Liver (tissue), 9 donors: ENCODE results near the gene MED26. TPM values are rescaled to one million over a fixed set of nuclear protein-coding genes. Genes with fewer than 3 reads are reported as not detected.

ENCODE experiments used
- DNase-seq: peaks from one replicate; pipeline ENCODE4 v3.0.0-alpha.2; 2017; ENCODE audit warnings: low spot score
- H3K27ac ChIP-seq, 2 donors: one replicate each; pipeline ENCODE4 v1.7.0; 2013; ENCODE audit warnings: inconsistent platforms in 2 of 2, low read length in 2 of 2, control low read depth in 1 of 2, low read depth in 1 of 2, mild to moderate bottlenecking in 1 of 2
- H3K27me3 ChIP-seq, 4 donors: one replicate each; pipeline versions ENCODE4 v1.6.1 to v1.7.0; 2013; ENCODE audit warnings: low read length in 3 of 4, inconsistent platforms in 1 of 4, mild to moderate bottlenecking in 1 of 4, moderate library complexity in 1 of 4; ENCODE audit not compliant: control insufficient read depth in 4 of 4, insufficient read depth in 4 of 4
- H3K36me3 ChIP-seq, 4 donors: one replicate each; pipeline versions ENCODE4 v1.6.1 to v1.7.0; 2013; ENCODE audit warnings: low read length in 3 of 4, mild to moderate bottlenecking in 3 of 4, low read depth in 1 of 4, moderate library complexity in 1 of 4; ENCODE audit not compliant: control insufficient read depth in 4 of 4, insufficient read depth in 3 of 4
- H3K4me1 ChIP-seq, 4 donors: one replicate each; pipeline versions ENCODE4 v1.6.1 to v1.7.0; 2013; ENCODE audit warnings: low read length in 3 of 4, mild to moderate bottlenecking in 3 of 4, moderate library complexity in 1 of 4; ENCODE audit not compliant: control insufficient read depth in 4 of 4, insufficient read depth in 4 of 4
- H3K4me3 ChIP-seq, 3 donors: one replicate each; pipeline versions ENCODE4 v1.6.1 to v1.7.0; 2013; ENCODE audit warnings: low read length in 3 of 3, control low read depth in 1 of 3, low read depth in 1 of 3, mild to moderate bottlenecking in 1 of 3
- H3K9ac ChIP-seq, 2 donors: one replicate each; pipeline ENCODE4 v1.7.0; 2013; ENCODE audit warnings: low read length in 2 of 2, mild to moderate bottlenecking in 2 of 2, moderate library complexity in 2 of 2, control low read depth in 1 of 2, low read depth in 1 of 2
- H3K9me3 ChIP-seq, 4 donors: one replicate each; pipeline versions ENCODE4 v1.6.1 to v1.7.0; 2013; ENCODE audit warnings: low read length in 3 of 4; ENCODE audit not compliant: control insufficient read depth in 4 of 4
- ATF3 ChIP-seq: IDR thresholded peaks from 2 replicates; pipeline ENCODE4 v1.6.1; 2016; ENCODE audit warnings: antibody characterized with exemption
- EGR1 ChIP-seq, 2 donors: IDR thresholded peaks; 2 replicates each; pipeline ENCODE4 v1.6.1; 2016 to 2018; ENCODE audit warnings: antibody characterized with exemption in 2 of 2, low read depth in 2 of 2
- FOXA1 ChIP-seq: IDR thresholded peaks from 2 replicates; pipeline ENCODE4 v1.6.1; 2016; ENCODE audit warnings: antibody characterized with exemption
- FOXA2 ChIP-seq: IDR thresholded peaks from 2 replicates; pipeline ENCODE4 v1.6.1; 2016; ENCODE audit warnings: antibody characterized with exemption
- GABPA ChIP-seq, 2 donors: IDR thresholded peaks in 1 of 2; conservative IDR thresholded peaks in 1 of 2; 2 replicates each; pipeline ENCODE4 v1.6.1; 2016; ENCODE audit warnings: antibody characterized with exemption in 2 of 2, mild to moderate bottlenecking in 1 of 2, moderate library complexity in 1 of 2
- HNF4A ChIP-seq, 2 donors: conservative IDR thresholded peaks; 2 replicates each; pipeline ENCODE4 v1.6.1; 2016; ENCODE audit warnings: antibody characterized with exemption in 2 of 2, mild to moderate bottlenecking in 2 of 2
- HNF4G ChIP-seq: IDR thresholded peaks from 2 replicates; pipeline ENCODE4 v1.6.1; 2016; ENCODE audit warnings: antibody characterized with exemption
- JUND ChIP-seq, 2 donors: IDR thresholded peaks; 2 replicates each; pipeline ENCODE4 v1.6.1; 2016; ENCODE audit warnings: antibody characterized with exemption in 2 of 2
- MAX ChIP-seq: IDR thresholded peaks from 2 replicates; pipeline ENCODE4 v1.6.1; 2016; ENCODE audit warnings: antibody characterized with exemption
- NR2F2 ChIP-seq: IDR thresholded peaks from 2 replicates; pipeline ENCODE4 v1.6.1; 2016; ENCODE audit warnings: antibody characterized with exemption
- RAD21 ChIP-seq, 2 donors: IDR thresholded peaks; 2 replicates each; pipeline ENCODE4 v1.6.1; 2016; ENCODE audit warnings: antibody characterized with exemption in 2 of 2, mild to moderate bottlenecking in 2 of 2
- RXRA ChIP-seq, 2 donors: IDR thresholded peaks; 2 replicates each; pipeline ENCODE4 v1.6.1; 2017 to 2018; ENCODE audit warnings: antibody characterized with exemption in 2 of 2, mild to moderate bottlenecking in 1 of 2
- SP1 ChIP-seq: IDR thresholded peaks from 2 replicates; pipeline ENCODE4 v1.6.1; 2018; ENCODE audit warnings: antibody characterized with exemption, mild to moderate bottlenecking
- TAF1 ChIP-seq: conservative IDR thresholded peaks from 2 replicates; pipeline ENCODE4 v1.6.1; 2016; ENCODE audit warnings: antibody characterized with exemption, mild to moderate bottlenecking
- YY1 ChIP-seq: IDR thresholded peaks from 2 replicates; pipeline ENCODE4 v1.6.1; 2016; ENCODE audit warnings: antibody characterized with exemption, mild to moderate bottlenecking
- WGBS: extraction: QIAGEN DNeasy Blood & Tissue Kit; methylation state at CpG from one replicate; pipeline ENCODE4 v1.1.7; 2013; 5-methylcytosine and 5-hydroxymethylcytosine counted together
- polyA plus RNA-seq, 2 donors: library from polyadenylated mRNA; stranded (reverse) in 1 of 2; unstranded in 1 of 2; fragments of 200-250 nt in 1 of 2; fragments of >200 nt in 1 of 2; fragmentation: Nextera tagmentation in 1 of 2; extraction: Ambion mirVana in 1 of 2; gene quantifications; one replicate each; pipeline versions ENCODE4 v1.2.1 to v1.2.3, GENCODE V29; 2013 to 2015
- total RNA-seq, 2 donors: library from RNA; depleted of rRNA; stranded (reverse); fragments of >200 nt; gene quantifications; one replicate each; pipeline ENCODE4 v1.2.3, GENCODE V29; 2014
- TF ChIP-seq, protein P1 (sequence below): IDR thresholded peaks from 2 replicates; pipeline ENCODE4 v1.6.1; 2016; ENCODE audit warnings: antibody characterized with exemption, mild to moderate bottlenecking
- TF ChIP-seq, protein P2 (sequence below): IDR thresholded peaks from 2 replicates; pipeline ENCODE4 v1.6.1; 2016; ENCODE audit warnings: antibody characterized with exemption
- TF ChIP-seq, protein P3 (sequence below): fragments of 150-350 bp; IDR thresholded peaks from 2 replicates; pipeline ENCODE4 v1.5.1; 2017; ENCODE audit warnings: improper control_type of control experiment, low read depth, low read length; ENCODE audit not compliant: missing input control
- donor health status: healthy.
- donor health status: healthy.
- donor health status: healthy.
- donor health status: healthy.
- donor health status: healthy.

Gene MED26
- total and polyA plus RNA-seq, 4 donors, result 1.5 to 3.8 (median 3.2) TPM

DNA sequence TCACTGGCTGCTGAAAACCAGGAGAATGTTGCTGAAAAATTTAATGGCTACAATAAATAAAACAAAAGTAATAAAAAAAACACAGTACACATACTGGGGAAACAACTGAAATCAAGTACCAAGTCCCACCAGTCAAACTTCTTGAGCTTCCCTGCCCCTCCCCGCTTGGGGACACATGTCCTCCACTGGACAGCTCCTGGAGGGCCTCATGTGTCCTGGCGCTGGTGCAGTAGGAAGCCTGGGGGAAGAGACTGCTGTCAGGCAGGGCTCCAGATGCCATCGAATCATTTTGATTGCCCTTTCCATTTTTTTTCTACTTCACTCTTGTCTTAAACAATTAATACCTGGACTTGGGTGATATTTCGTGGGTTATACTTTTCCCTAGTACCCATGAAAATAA is 29.2 kb downstream of the MED26 start:
- H3K36me3 ChIP-seq, result no peaks in the 10 kb centered on the region
- no peak for DNase-seq
- H3K9me3 ChIP-seq, result no peaks in the 10 kb centered on the region
- no peak overlapping the region for H3K9ac ChIP-seq
- 79% methylated on average over 4 of the region's 4 CpGs for WGBS
- TF ChIP-seq FOXA2, result no peak
- TF ChIP-seq YY1, result no peak
- no peak for TF ChIP-seq HNF4G
- no peak for TF ChIP-seq RXRA (IDR thresholded peaks at IDR 0.05)
- TF ChIP-seq, protein P1, sequence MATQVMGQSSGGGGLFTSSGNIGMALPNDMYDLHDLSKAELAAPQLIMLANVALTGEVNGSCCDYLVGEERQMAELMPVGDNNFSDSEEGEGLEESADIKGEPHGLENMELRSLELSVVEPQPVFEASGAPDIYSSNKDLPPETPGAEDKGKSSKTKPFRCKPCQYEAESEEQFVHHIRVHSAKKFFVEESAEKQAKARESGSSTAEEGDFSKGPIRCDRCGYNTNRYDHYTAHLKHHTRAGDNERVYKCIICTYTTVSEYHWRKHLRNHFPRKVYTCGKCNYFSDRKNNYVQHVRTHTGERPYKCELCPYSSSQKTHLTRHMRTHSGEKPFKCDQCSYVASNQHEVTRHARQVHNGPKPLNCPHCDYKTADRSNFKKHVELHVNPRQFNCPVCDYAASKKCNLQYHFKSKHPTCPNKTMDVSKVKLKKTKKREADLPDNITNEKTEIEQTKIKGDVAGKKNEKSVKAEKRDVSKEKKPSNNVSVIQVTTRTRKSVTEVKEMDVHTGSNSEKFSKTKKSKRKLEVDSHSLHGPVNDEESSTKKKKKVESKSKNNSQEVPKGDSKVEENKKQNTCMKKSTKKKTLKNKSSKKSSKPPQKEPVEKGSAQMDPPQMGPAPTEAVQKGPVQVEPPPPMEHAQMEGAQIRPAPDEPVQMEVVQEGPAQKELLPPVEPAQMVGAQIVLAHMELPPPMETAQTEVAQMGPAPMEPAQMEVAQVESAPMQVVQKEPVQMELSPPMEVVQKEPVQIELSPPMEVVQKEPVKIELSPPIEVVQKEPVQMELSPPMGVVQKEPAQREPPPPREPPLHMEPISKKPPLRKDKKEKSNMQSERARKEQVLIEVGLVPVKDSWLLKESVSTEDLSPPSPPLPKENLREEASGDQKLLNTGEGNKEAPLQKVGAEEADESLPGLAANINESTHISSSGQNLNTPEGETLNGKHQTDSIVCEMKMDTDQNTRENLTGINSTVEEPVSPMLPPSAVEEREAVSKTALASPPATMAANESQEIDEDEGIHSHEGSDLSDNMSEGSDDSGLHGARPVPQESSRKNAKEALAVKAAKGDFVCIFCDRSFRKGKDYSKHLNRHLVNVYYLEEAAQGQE, result peak; percentile 38
- no peak for TF ChIP-seq ATF3
- no peaks in the 10 kb centered on the region for H3K27me3 ChIP-seq
- H3K4me3 ChIP-seq, result no peak overlapping the region
- H3K4me1 ChIP-seq, result peaks cover 0 to 6% (median 4%) of the 10 kb centered on the region in 4 donors
- H3K27ac ChIP-seq, result no peak overlapping the region

DNA sequence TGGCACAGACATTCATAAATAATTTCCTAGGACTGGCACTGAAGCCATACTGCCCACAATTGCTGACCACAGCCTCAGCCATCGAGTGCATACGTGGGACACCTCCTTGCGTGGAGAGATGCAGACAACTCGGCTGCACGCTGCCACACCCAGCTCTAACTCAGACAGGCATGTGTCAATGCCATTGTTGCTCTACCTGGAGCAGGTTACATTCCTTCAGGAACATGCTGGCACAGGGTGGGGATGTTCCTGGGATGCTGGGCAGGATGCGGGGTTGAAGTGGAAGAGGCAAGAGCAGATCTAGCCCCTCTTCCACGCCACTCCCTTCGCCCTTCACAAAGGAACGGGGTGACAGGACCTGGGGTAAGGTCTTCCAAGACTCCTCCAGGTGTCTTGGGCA is 31.6 kb downstream of the MED26 start:
- TF ChIP-seq RXRA (IDR thresholded peaks at IDR 0.05), result no peak
- TF ChIP-seq HNF4G, result no peak
- TF ChIP-seq, protein P1, result no peak
- no peak for TF ChIP-seq NR2F2
- TF ChIP-seq HNF4A (conservative IDR thresholded peaks at IDR 0.05), result no peak
- no peak for TF ChIP-seq TAF1
- TF ChIP-seq, protein P2, sequence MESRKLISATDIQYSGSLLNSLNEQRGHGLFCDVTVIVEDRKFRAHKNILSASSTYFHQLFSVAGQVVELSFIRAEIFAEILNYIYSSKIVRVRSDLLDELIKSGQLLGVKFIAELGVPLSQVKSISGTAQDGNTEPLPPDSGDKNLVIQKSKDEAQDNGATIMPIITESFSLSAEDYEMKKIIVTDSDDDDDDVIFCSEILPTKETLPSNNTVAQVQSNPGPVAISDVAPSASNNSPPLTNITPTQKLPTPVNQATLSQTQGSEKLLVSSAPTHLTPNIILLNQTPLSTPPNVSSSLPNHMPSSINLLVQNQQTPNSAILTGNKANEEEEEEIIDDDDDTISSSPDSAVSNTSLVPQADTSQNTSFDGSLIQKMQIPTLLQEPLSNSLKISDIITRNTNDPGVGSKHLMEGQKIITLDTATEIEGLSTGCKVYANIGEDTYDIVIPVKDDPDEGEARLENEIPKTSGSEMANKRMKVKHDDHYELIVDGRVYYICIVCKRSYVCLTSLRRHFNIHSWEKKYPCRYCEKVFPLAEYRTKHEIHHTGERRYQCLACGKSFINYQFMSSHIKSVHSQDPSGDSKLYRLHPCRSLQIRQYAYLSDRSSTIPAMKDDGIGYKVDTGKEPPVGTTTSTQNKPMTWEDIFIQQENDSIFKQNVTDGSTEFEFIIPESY, result no peak
- TF ChIP-seq FOXA2, result no peak
- TF ChIP-seq RAD21 (IDR thresholded peaks at IDR 0.05), result no peak
- no peak for TF ChIP-seq MAX
- no peak for TF ChIP-seq GABPA (IDR thresholded peaks at IDR 0.05 in 1 of 2, conservative IDR thresholded peaks at IDR 0.05 in 1 of 2)
- no peak for TF ChIP-seq EGR1 (IDR thresholded peaks at IDR 0.05; ENCODE audit: low read depth in 2 of 2)
- no peak for TF ChIP-seq YY1
- no peak for TF ChIP-seq ATF3
- no peak for TF ChIP-seq JUND (IDR thresholded peaks at IDR 0.05)
- TF ChIP-seq, protein P3, sequence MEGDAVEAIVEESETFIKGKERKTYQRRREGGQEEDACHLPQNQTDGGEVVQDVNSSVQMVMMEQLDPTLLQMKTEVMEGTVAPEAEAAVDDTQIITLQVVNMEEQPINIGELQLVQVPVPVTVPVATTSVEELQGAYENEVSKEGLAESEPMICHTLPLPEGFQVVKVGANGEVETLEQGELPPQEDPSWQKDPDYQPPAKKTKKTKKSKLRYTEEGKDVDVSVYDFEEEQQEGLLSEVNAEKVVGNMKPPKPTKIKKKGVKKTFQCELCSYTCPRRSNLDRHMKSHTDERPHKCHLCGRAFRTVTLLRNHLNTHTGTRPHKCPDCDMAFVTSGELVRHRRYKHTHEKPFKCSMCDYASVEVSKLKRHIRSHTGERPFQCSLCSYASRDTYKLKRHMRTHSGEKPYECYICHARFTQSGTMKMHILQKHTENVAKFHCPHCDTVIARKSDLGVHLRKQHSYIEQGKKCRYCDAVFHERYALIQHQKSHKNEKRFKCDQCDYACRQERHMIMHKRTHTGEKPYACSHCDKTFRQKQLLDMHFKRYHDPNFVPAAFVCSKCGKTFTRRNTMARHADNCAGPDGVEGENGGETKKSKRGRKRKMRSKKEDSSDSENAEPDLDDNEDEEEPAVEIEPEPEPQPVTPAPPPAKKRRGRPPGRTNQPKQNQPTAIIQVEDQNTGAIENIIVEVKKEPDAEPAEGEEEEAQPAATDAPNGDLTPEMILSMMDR, result no peak
- no peak for TF ChIP-seq SP1
- no peak for TF ChIP-seq FOXA1
- no peaks in the 10 kb centered on the region for H3K36me3 ChIP-seq
- no peaks in the 10 kb centered on the region for H3K9me3 ChIP-seq
- H3K27me3 ChIP-seq, result no peaks in the 10 kb centered on the region
- peaks cover 0 to 7% (median 4%) of the 10 kb centered on the region in 4 donors for H3K4me1 ChIP-seq
- WGBS, result 97% methylated on average over 9 of the region's 9 CpGs
- no peak overlapping the region for H3K9ac ChIP-seq
- no peak overlapping the region for H3K27ac ChIP-seq
- no peak overlapping the region for H3K4me3 ChIP-seq
- no peak for DNase-seq
